Right lobe of liver (tissue), 6 donors: ENCODE measurements around the gene DAGLA. TPM values are rescaled to one million over a fixed set of nuclear protein-coding genes. Genes with fewer than 3 reads are reported as not detected.

Source experiments
- ATAC-seq, 4 donors: fragments of 200-7000 bp; cut with Tn5 transposase; one replicate each; pipeline ENCODE4 v1.9.1; 2020; ENCODE audit warnings: mild to moderate bottlenecking in 4 of 4, moderate library complexity in 4 of 4
- DNase-seq, 3 donors: peaks; one replicate each; pipeline ENCODE4 v3.0.0-alpha.2; 2020
- H3K27ac ChIP-seq, 3 donors: fragments of 200-600 bp; one replicate each; pipeline ENCODE4 v1.8.0; 2022
- H3K27me3 ChIP-seq, 2 donors: fragments of 200-600 bp; one replicate each; pipeline ENCODE4 v1.8.0; 2022
- H3K36me3 ChIP-seq, 4 donors: fragments of 200-600 bp; sonication (generic) in 1 of 4; one replicate each; pipeline versions ENCODE4 v1.5.1 to v1.8.0; 2017 to 2022; ENCODE audit warnings: control low read depth in 1 of 4
- H3K4me1 ChIP-seq, 4 donors: fragments of 200-600 bp; sonication (generic) in 1 of 4; one replicate each; pipeline versions ENCODE4 v1.5.1 to v1.8.0; 2017 to 2022; ENCODE audit warnings: control low read depth in 1 of 4
- H3K4me3 ChIP-seq, 3 donors: fragments of 200-600 bp; one replicate each; pipeline ENCODE4 v1.8.0; 2022
- H3K9me3 ChIP-seq, 4 donors: fragments of 200-600 bp; sonication (generic) in 1 of 4; one replicate each; pipeline versions ENCODE4 v1.5.1 to v1.8.0; 2017 to 2022; ENCODE audit warnings: control low read depth in 1 of 4
- CTCF ChIP-seq, 4 donors: fragments of 200-600 bp in 3 of 4; fragments of 450-650 bp in 1 of 4; IDR thresholded peaks; one replicate each; pipeline versions ENCODE4 v1.5.1 to v1.8.0; 2016 to 2022; ENCODE audit warnings: antibody characterized with exemption in 4 of 4, mild to moderate bottlenecking in 2 of 4
- POLR2A ChIP-seq: fragments of 450-650 bp; IDR thresholded peaks from one replicate; pipeline ENCODE4 v1.6.1; 2017; ENCODE audit warnings: antibody characterized with exemption, mild to moderate bottlenecking
- WGBS: methylation state at CpG from one replicate; pipeline ENCODE4 v1.1.6; 2018; ENCODE audit warnings: low coverage, low lambda C conversion rate; ENCODE audit not compliant: insufficient coverage; ENCODE audit errors: missing lambda C conversion rate; 5-methylcytosine and 5-hydroxymethylcytosine counted together
- intact Hi-C, 2 donors: fragments of 100-400 bp; cut with DNase I; formaldehyde crosslinking; loops; one replicate each; pipeline versions ENCODE4 v1.11.2 to v1.14.1; 2022
- total RNA-seq, 6 experiments: library from RNA; depleted of rRNA in 2 of 6; stranded (reverse); fragments of >200 nt in 2 of 6; fragmentation: NEBNext Ultra II Directional in 3 of 6; extraction: Animal tissue kit (Norgen Biotek cat#: 25700) in 3 of 6; gene quantifications; one replicate each; pipeline versions ENCODE4 v1.1.0 to v1.2.4, GENCODE V29; 2016 to 2023
- donor health status: DM: no; HTN: yes; CAD: no.
- donor health status: DM: no; HTN: no; CAD: no.
- donor health status: DM: no; HTN: no; CAD: no.
- donor health status: DM: no; HTN: yes; CAD: no.
- donor health status: DM: no; HTN: yes; CAD: no.

The DAGLA gene
- total RNA-seq, 6 experiments from 2014 or later: 0.33 to 5.5 (median 0.79) TPM

GRCh38 chr11:61738776-61739175 lies 58.6 kb downstream of the DAGLA start:
- H3K27me3 ChIP-seq: no peaks in the 10 kb centered on the region
- DNase-seq (no peak), ATAC-seq (no peak)
- no peak overlapping the region for H3K4me3 ChIP-seq
- no peaks in the 10 kb centered on the region for H3K4me1 ChIP-seq
- intact Hi-C loops: loop anchor here in 1 of 2 donors (10.0 kb wide), 1 partner anchor 64 kb away; no protein-coding TSS in a partner anchor
- no peaks in the 10 kb centered on the region for H3K9me3 ChIP-seq
- peaks cover 0 to 2% (median 0%) of the 10 kb centered on the region in 4 donors for H3K36me3 ChIP-seq
- H3K27ac ChIP-seq: no peak overlapping the region
- WGBS: 93% methylated on average over 3 of the region's 7 CpGs
- TF ChIP-seq POLR2A: no peak
- TF ChIP-seq CTCF (IDR thresholded peaks at IDR 0.05): no peak

GRCh38 chr11:61739413-61739812 lies 59.2 kb downstream of the DAGLA start:
- Histone ChIP-seq H3K9me3 (no peaks in the 10 kb centered on the region), H3K4me1 (no peaks in the 10 kb centered on the region), H3K4me3 (no peak overlapping the region), H3K27ac (no peak overlapping the region), H3K36me3 (peaks cover 0 to 2% (median 0%) of the 10 kb centered on the region in 4 donors), H3K27me3 (no peaks in the 10 kb centered on the region)
- intact Hi-C loops: loop anchor here in 1 of 2 donors (10.0 kb wide), 1 partner anchor 65 kb away; no protein-coding TSS in a partner anchor
- ATAC-seq (no peak), DNase-seq (no peak)
- TF ChIP-seq CTCF (IDR thresholded peaks at IDR 0.05) (no peak), POLR2A (no peak)
- 80% methylated on average over 5 of the region's 15 CpGs for WGBS

DNA sequence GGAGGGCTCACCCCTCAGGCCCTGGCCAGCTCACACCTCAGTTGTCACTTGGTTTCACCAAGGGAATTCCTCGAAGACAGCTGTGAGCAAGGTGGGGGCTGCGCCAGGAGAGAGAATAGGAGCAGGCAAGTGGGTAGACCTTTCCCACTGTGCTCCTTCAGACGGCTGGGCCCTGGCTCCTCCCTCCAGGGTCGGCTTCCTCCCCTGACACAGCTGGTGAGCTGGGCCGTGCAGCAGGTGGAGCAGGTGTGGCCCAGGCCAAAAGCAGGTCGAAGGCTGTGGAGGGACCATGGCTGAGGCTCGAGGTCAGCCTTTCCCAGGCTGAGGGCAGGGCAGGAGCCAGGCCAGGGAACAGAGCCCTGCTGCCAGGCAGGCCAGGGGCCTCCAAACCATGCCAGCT lies 59.8 kb downstream of the DAGLA start:
- no peaks in the 10 kb centered on the region for H3K4me1 ChIP-seq
- ATAC-seq: no peak

DNA sequence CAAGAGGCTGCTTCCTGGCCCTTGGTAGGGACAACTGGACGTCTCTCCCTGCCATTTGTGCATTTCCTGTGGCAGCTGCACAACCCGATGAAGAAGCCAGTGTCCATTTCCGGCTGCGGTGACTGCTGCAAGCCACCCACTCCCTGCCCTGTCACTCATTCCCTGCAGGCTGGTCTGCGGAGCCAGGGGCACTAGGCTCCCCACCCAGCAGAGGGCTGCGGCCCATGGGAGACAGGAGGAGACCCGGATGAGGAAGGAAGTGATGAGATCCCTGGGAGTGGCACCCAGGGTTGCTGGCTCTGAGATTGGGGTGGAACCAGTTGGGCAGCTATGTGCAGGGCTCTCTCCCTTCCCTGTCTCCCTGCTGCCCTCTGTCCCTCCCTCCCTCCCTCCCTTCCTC lies 62.2 kb downstream of the DAGLA start:
- peak in 3 of 4 donors; percentile 15 to 42 (median 23) for ATAC-seq
- H3K36me3 ChIP-seq: no peaks in the 10 kb centered on the region
- no peak overlapping the region for H3K4me3 ChIP-seq
- no peaks in the 10 kb centered on the region for H3K4me1 ChIP-seq
- no peak for TF ChIP-seq POLR2A
- no peak for TF ChIP-seq CTCF (IDR thresholded peaks at IDR 0.05)
- no peaks in the 10 kb centered on the region for H3K27me3 ChIP-seq
- no peaks in the 10 kb centered on the region for H3K9me3 ChIP-seq
- WGBS: 38% methylated on average over 3 of the region's 7 CpGs
- no peak for DNase-seq
- no peak overlapping the region for H3K27ac ChIP-seq
- intact Hi-C loops: no loop called here

More for the DNA sequence above, 59.8 kb downstream of the DAGLA start:
- TF ChIP-seq POLR2A (no peak), CTCF (IDR thresholded peaks at IDR 0.05) (no peak)
- Histone ChIP-seq H3K9me3 (no peaks in the 10 kb centered on the region), H3K27ac (no peak overlapping the region), H3K36me3 (peaks cover 0 to 2% (median 0%) of the 10 kb centered on the region in 4 donors), H3K27me3 (no peaks in the 10 kb centered on the region), H3K4me3 (no peak overlapping the region)
- intact Hi-C loops: loop anchor here in 1 of 2 donors (10.0 kb wide), 1 partner anchor 65 kb away; no protein-coding TSS in a partner anchor
- DNase-seq: no peak
- WGBS: 80% methylated on average over 1 of the region's 7 CpGs
